Measurements from ENCODE around the gene MYT1. TPM values are rescaled to one million over a fixed set of nuclear protein-coding genes. Genes with fewer than 3 reads are reported as not detected.
"Not testable (repeated sequence)": the region's sequence is repeated elsewhere in the genome, so short reads cannot be mapped to it uniquely, and the experiment has no call there.

MYT1 gene
- total and polyA plus RNA-seq, 9 of the 15 experiments (the other 6 are each of a cell fraction or from before 2014, with no cell fraction given): 0.02 to 0.12 (median 0.06) TPM; not detected in 4

DNA sequence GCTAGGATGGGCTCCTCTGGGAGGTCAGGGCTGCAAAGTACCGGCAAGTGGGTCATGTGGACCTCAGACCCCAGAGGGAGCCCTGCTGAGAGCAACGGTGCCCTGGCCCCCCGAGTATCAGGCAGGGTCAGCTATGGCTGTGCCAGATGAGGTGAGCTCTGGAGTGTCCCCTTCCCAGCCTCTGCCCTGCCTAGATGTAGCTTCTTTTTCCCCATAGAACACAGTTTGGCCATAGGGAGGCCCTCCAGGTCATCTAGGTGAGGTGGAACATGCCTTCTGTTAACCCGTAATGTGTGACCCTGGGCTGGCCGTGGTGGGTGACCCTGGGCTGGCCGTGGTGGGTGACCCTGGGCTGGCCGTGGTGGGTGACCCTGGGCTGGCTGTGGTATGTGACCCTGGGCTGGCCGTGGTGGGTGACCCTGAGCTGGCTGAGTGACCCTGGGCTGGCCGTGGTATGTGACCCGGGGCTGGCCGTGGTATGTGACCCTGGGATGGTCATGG lies 70.1 kb downstream of the MYT1 start:
- H2AFZ ChIP-seq (ENCODE audit: low read depth, low read length): no peak overlapping the region
- H3K9me3 ChIP-seq (replicated peaks; ENCODE audit: control insufficient read depth, insufficient read depth, low read depth, low read length): no peaks in the 10 kb centered on the region
- no peaks in the 10 kb centered on the region for H3K79me2 ChIP-seq (ENCODE audit: control insufficient read depth, insufficient read depth, low read length)
- ATAC-seq: no peak
- TF ChIP-seq CHCHD3 (CRISPR knock-in tag; IDR thresholded peaks at IDR 0.05): no peak
- TF ChIP-seq ETV1 (tag; conservative IDR thresholded peaks at IDR 0.05; ENCODE audit: low read depth): no peak
- TF ChIP-seq, protein P1, sequence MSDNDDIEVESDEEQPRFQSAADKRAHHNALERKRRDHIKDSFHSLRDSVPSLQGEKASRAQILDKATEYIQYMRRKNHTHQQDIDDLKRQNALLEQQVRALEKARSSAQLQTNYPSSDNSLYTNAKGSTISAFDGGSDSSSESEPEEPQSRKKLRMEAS (CRISPR knock-in tag; IDR thresholded peaks at IDR 0.05): no peak
- no peak overlapping the region for H3K9ac ChIP-seq (ENCODE audit: insufficient read depth in 1 of 2, low read depth in 2 of 2, low read length in 2 of 2)
- BruUV-seq (replicated peaks): no TSS peak
- no peak overlapping the region for H3K27ac ChIP-seq (ENCODE audit: extremely low read depth, low read depth, low read length)
- intact Hi-C loops (cut with micrococcal nuclease) (no loop called here), in situ Hi-C loops (cut with MboI) (no loop called here)
- CTCF ChIA-PET (ENCODE audit: low intra/inter-chr PET ratio): no interaction called here
- H3K9me1 ChIP-seq (ENCODE audit: control insufficient read depth, insufficient read depth, low read length): peaks cover 6% of the 10 kb centered on the region
- no peak overlapping the region for H3K4me2 ChIP-seq (ENCODE audit: insufficient read depth, low read length)
- DNase-seq (ENCODE audit: extremely low read depth in 1 of 4, low spot score in 3 of 4): no peak
- no peaks in the 10 kb centered on the region; the same call in 1 of the 2 replicates for H4K20me1 ChIP-seq (replicated peaks; ENCODE audit: control insufficient read depth, insufficient read depth, low read length)
- no peak overlapping the region for H3K4me3 ChIP-seq
- WGBS (ENCODE audit: insufficient coverage, low coverage, missing lambda C conversion rate): 31% methylated on average over 10 of the region's 11 CpGs
- no peak for FAIRE-seq
- H3K4me1 ChIP-seq (replicated peaks in 1 of 2; ENCODE audit: control insufficient read depth in 2 of 2, insufficient read depth in 2 of 2, low read length in 2 of 2): peaks cover 3 to 23% of the 10 kb centered on the region in 2 experiments; a peak in 3 of 5 replicates
- H3K36me3 ChIP-seq (ENCODE audit: control insufficient read depth, insufficient read depth, low read length): no peaks in the 10 kb centered on the region
- H3K27me3 ChIP-seq (ENCODE audit: control insufficient read depth in 2 of 2, insufficient read depth in 2 of 2, low read length in 2 of 2): peaks cover 10 to 51% of the 10 kb centered on the region in 2 experiments; a peak in 4 of 5 replicates
- POLR2A ChIA-PET: interaction anchor here (1.1 kb wide), 1 partner anchor 10 kb away, joined by 3 read pairs; no protein-coding TSS in a partner anchor

DNA sequence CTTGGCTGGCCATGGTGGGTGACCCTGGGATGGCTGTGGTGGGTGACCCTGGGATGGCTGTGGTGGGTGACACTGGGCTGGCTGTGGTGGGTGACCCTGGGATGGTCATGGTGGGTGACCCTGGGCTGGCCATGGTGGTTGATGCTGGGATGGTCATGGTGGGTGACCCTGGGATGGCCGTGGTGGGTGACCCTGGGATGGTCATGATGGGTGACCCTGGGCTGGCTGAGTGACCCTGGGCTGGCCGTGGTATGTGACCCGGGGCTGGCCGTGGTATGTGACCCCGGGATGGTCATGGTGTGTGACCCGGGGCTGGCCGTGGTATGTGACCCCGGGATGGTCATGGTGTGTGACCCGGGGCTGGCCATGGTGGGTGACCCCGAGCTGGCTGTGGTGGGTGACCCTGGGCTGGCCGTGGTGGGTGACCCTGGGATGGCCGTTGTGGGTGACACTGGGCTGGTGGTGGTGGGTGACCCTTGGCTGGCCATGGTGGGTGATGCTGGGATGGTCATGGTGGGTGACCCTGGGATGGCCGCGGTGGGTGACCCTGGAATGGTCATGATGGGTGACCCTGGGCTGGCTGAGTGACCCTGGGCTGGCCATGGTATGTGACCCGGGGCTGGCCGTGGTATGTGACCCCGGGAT lies 70.8 kb downstream of the MYT1 start:
- H3K27me3 ChIP-seq (ENCODE audit: control insufficient read depth in 2 of 2, insufficient read depth in 2 of 2, low read length in 2 of 2): peaks cover 9 to 51% of the 10 kb centered on the region in 2 experiments; a peak in 4 of 5 replicates
- POLR2A ChIA-PET: interaction anchor here (1.1 kb wide), 1 partner anchor 11 kb away, joined by 3 read pairs; no protein-coding TSS in a partner anchor
- WGBS (ENCODE audit: insufficient coverage, low coverage, missing lambda C conversion rate): 29% methylated on average over 8 of the region's 17 CpGs
- H3K4me3 ChIP-seq; H2AFZ ChIP-seq (ENCODE audit: low read depth, low read length); H4K20me1 ChIP-seq (replicated peaks; ENCODE audit: control insufficient read depth, insufficient read depth, low read length); FAIRE-seq; CTCF ChIA-PET (ENCODE audit: low intra/inter-chr PET ratio); H3K9me3 ChIP-seq (replicated peaks; ENCODE audit: control insufficient read depth, insufficient read depth, low read depth, low read length); intact Hi-C loops (cut with micrococcal nuclease); ATAC-seq; H3K4me2 ChIP-seq (ENCODE audit: insufficient read depth, low read length); BruUV-seq (replicated peaks); H3K79me2 ChIP-seq (ENCODE audit: control insufficient read depth, insufficient read depth, low read length); H3K36me3 ChIP-seq (ENCODE audit: control insufficient read depth, insufficient read depth, low read length); H3K27ac ChIP-seq (ENCODE audit: extremely low read depth, low read depth, low read length); H3K9ac ChIP-seq (ENCODE audit: insufficient read depth in 1 of 2, low read depth in 2 of 2, low read length in 2 of 2); H3K9me1 ChIP-seq (ENCODE audit: control insufficient read depth, insufficient read depth, low read length); in situ Hi-C loops (cut with MboI); DNase-seq (ENCODE audit: extremely low read depth in 1 of 4, low spot score in 3 of 4): not testable (repeated sequence)
- H3K4me1 ChIP-seq (replicated peaks in 1 of 2; ENCODE audit: control insufficient read depth in 2 of 2, insufficient read depth in 2 of 2, low read length in 2 of 2): peaks cover 3 to 27% of the 10 kb centered on the region in 2 experiments; a peak in 3 of 5 replicates
